MM.1S (cell line): ENCODE measurements around the gene GUCA2A.

Source experiments
- EZH2phosphoT487 ChIP-seq: fragments of 300-600 bp; sonication (generic); IDR thresholded peaks from 2 replicates; pipeline ENCODE4 v1.6.1; 2018; ENCODE audit warnings: antibody characterized with exemption, low read length
- TF ChIP-seq, protein P1 (sequence below): fragments of 300-600 bp; sonication (generic); IDR thresholded peaks from 2 replicates; pipeline ENCODE4 v1.5.1; 2016; ENCODE audit warnings: antibody characterized with exemption, low read length, mixed read lengths

DNA sequence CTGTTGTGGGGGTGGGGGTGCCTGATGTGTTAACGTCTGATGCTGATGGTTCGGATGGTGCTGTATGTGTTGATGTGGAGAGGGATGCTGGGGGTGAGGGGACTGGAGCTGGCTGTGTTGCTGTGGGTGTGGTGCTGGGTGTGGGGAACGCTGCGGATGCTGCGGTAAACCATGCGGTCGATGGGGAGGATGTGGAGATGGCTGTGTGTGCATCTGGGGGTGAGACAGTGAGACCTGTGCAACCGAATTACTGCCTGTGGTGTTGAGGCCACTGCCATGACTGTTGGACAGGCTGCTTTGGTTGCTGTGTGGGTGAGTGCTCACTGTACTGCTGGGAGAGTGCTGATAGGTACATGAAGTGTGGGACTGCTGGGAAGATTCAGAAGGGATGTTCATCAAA is 26.8 kb upstream of the GUCA2A start:
- TF ChIP-seq, protein P1, sequence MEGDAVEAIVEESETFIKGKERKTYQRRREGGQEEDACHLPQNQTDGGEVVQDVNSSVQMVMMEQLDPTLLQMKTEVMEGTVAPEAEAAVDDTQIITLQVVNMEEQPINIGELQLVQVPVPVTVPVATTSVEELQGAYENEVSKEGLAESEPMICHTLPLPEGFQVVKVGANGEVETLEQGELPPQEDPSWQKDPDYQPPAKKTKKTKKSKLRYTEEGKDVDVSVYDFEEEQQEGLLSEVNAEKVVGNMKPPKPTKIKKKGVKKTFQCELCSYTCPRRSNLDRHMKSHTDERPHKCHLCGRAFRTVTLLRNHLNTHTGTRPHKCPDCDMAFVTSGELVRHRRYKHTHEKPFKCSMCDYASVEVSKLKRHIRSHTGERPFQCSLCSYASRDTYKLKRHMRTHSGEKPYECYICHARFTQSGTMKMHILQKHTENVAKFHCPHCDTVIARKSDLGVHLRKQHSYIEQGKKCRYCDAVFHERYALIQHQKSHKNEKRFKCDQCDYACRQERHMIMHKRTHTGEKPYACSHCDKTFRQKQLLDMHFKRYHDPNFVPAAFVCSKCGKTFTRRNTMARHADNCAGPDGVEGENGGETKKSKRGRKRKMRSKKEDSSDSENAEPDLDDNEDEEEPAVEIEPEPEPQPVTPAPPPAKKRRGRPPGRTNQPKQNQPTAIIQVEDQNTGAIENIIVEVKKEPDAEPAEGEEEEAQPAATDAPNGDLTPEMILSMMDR, result no peak
- TF ChIP-seq EZH2phosphoT487, result no peak
